GM20000 (cell line): ENCODE data around the gene TRPC4.

Experiments
- DNase-seq: peaks from one replicate; pipeline ENCODE4 v3.0.0; 2012; ENCODE audit warnings: low spot score
- TF ChIP-seq, protein P1 (sequence below): IDR thresholded peaks from 2 replicates; pipeline ENCODE4 v1.5.1; 2012; ENCODE audit warnings: mild to moderate bottlenecking, control low read depth; ENCODE audit errors: extremely low read depth, missing control alignments

Gene TRPC4

DNA sequence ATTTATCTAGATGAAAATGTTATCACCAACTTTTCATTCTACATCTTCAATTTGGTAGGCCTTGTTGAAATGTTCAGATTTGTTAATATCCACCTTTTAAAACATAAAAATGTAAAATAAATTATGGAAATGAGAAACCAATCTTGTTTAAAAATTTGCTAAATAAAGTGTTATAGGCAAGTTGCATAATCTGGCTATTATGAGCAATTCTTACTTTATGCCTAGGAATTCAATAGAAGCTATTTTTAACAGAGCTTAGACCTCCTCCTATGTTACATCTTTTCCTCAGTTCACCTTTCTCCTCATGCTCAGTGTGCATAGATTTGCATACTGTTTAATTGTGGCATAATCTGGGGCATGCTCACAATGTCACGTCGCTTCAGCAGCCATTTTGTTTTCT lies 183.1 kb downstream of the TRPC4 start:
- TF ChIP-seq, protein P1, sequence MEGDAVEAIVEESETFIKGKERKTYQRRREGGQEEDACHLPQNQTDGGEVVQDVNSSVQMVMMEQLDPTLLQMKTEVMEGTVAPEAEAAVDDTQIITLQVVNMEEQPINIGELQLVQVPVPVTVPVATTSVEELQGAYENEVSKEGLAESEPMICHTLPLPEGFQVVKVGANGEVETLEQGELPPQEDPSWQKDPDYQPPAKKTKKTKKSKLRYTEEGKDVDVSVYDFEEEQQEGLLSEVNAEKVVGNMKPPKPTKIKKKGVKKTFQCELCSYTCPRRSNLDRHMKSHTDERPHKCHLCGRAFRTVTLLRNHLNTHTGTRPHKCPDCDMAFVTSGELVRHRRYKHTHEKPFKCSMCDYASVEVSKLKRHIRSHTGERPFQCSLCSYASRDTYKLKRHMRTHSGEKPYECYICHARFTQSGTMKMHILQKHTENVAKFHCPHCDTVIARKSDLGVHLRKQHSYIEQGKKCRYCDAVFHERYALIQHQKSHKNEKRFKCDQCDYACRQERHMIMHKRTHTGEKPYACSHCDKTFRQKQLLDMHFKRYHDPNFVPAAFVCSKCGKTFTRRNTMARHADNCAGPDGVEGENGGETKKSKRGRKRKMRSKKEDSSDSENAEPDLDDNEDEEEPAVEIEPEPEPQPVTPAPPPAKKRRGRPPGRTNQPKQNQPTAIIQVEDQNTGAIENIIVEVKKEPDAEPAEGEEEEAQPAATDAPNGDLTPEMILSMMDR, result no peak
- no peak for DNase-seq

DNA sequence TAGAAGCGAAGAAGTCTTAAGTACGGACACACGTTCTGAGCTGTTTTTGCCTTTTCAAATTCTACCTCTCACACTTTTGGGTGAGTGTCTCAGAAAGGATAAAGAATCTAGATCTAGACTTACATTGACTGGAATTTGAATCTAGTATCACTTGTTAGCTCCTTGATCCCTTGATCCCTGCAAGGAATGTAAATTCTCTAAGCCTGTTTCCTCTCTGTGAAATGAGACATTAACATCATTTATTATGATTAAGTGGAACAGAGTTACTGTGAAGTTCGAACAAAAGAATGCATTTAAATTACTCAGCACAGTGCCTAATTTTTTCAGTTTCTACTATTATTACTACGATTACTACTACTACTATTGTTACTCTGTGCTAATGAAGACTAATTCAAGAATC lies 184.4 kb downstream of the TRPC4 start:
- TF ChIP-seq, protein P1, result no peak
- no peak for DNase-seq

DNA sequence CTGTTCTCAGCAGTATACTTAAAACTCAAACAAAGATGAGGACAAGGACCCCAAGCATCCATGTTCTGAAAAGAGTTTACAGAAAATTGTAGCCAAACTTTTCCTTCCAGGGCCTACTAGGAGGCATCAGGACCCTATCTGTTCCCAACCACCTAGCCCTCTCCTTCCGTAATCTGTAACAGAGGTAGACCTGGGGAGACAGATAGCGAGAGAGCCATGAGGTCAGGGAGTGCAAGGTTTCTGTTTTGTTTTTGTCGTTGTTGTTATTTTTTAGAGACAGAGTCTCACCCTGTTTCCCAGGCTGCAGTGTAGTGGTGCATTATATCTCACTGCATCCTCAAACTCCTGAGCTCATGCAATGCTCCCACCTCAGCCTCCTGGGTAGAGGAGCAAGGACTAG lies 187.1 kb downstream of the TRPC4 start:
- TF ChIP-seq, protein P1, result no peak
- no peak for DNase-seq

DNA sequence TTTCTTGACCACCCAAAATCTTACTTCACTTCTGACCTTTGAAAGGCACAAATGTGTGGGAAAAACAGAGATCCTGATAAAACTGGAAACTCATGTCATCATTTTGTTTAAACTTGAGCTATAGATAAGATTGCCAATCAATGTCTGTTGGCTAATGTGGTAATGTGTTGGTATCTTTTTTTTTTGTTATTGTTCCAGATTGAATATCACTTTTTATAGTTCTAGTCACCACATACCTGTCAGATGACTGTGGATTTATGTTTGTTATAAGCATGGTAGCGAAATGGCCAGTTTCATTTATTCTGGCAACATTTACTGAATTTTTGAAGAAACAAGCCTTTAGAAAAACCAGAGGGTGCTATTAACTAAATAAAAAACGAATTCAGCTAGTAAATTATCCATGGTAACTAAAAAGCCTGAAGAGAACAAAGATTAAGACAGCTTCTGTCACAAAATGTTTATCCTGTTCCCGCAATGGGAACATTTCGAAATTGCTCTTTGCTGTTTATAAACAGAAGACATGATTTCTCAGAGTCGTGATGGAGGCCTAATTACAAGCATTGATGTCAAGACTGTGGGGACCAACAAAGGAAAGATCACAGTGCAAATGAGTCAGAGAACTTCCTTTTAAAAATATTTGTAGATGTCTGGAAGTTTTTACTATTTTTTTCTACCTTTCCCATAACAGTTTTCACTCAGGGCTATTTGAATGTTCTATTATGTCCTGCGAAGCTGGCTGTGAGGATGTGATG lies 188.1 kb downstream of the TRPC4 start:
- no peak for DNase-seq

DNA sequence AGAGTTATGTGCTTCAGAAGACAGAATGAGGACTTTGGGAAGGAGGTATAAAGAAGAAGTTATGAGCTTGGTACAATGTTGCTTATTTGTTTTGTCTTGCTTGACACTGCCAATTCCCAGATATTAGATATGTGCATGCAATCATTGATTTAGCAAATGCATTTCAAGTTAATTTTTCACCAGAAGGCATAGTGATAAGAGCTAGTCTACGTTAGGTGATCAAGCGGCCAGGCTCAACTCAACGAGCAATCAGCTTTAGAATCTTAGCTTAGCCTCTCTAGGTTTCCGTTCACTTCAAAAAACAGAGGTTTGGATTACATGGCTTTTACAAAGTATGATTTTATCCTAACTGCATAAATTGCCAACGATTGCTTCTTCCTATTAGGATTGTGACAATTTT lies 189.4 kb downstream of the TRPC4 start:
- DNase-seq, result no peak
- TF ChIP-seq, protein P1, result no peak

More for the DNA sequence above, 188.1 kb downstream of the TRPC4 start:
- TF ChIP-seq, protein P1, result no peak

DNA sequence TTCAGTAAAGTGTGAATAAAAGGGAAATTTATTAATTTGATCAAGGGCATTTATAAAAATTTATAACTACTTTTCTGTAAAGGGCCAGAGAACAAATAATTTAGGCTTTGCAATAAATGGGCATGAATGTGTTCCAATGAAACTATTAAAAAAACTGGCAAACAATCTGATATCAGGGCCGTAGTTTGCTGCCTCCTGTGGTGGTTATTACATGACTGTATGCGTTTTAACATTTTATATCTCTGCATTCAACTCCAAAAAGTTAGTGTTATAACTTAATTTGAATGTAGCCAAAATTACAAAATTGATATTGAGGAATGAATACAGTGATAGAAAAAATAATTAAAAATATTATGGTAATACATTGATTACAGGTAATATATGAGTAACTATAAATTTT lies 190.5 kb downstream of the TRPC4 start:
- TF ChIP-seq, protein P1, result no peak
- DNase-seq, result no peak

DNA sequence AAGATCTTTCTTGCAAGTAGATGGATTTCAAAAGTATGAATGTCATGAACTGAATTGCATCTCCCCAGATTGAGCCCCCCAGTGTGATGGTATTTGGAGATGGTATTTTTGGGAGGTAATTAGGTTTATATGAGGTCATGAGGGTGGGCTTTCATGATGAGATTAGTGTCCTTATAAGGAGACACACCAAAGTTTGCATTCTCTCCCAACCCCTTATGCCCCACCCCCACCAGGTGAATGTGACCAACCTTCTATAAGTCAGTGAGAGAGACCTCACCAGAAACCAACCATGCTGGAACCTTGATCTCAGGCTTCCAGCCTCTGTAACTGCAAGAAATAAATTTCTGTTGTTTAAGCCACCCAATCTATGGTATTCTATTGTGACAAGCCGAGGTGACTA lies 199.7 kb downstream of the TRPC4 start:
- DNase-seq, result no peak
- TF ChIP-seq, protein P1, result no peak
